GM13977 (cell line): Measurements from ENCODE around the gene EML6.

Experiments used
- DNase-seq: peaks from one replicate; pipeline ENCODE4 v3.0.0; 2012; ENCODE audit warnings: low spot score
- in situ Hi-C: fragments of 300-500 bp; cut with MboI; formaldehyde crosslinking; loops from one replicate; pipeline ENCODE4 v1.12.0; 2022; ENCODE audit warnings: low sequenced_read_pairs, low pct_unique_long_range_greater_than_20kb, mixed read lengths, inconsistent platforms; ENCODE audit not compliant: unreplicated experiment
- TF ChIP-seq, protein P1 (sequence below): IDR thresholded peaks from 2 replicates; pipeline ENCODE4 v1.5.1; 2012; ENCODE audit warnings: mild to moderate bottlenecking, control low read depth; ENCODE audit not compliant: insufficient read depth; ENCODE audit errors: extremely low read depth, missing control alignments

Gene EML6

GRCh38 chr2:55017428-55017827 is 294.0 kb downstream of the EML6 start:
- DNase-seq = no peak
- TF ChIP-seq, protein P1, sequence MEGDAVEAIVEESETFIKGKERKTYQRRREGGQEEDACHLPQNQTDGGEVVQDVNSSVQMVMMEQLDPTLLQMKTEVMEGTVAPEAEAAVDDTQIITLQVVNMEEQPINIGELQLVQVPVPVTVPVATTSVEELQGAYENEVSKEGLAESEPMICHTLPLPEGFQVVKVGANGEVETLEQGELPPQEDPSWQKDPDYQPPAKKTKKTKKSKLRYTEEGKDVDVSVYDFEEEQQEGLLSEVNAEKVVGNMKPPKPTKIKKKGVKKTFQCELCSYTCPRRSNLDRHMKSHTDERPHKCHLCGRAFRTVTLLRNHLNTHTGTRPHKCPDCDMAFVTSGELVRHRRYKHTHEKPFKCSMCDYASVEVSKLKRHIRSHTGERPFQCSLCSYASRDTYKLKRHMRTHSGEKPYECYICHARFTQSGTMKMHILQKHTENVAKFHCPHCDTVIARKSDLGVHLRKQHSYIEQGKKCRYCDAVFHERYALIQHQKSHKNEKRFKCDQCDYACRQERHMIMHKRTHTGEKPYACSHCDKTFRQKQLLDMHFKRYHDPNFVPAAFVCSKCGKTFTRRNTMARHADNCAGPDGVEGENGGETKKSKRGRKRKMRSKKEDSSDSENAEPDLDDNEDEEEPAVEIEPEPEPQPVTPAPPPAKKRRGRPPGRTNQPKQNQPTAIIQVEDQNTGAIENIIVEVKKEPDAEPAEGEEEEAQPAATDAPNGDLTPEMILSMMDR = no peak
- in situ Hi-C loops = no loop called here

GRCh38 chr2:55017880-55018279 is 294.4 kb downstream of the EML6 start:
- TF ChIP-seq, protein P1 = no peak
- in situ Hi-C loops = no loop called here
- no peak for DNase-seq

DNA sequence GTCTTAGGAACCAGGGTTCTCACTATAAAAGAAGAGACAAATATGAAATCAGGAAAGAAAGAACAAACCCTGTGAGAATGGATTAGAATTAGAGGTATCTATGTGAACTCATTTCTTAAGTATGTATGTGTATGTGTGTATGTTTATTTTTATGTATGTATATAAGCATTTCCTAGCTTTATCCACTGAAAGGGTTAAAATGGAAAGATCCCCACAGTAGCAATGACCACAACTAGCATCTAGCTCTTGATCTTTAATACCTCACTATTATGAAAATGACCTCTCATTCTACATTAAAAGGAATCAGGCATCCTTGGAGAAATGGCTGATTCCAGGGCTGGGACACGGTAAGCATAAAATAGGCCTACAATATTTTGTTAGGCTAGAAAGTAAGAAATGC is 295.2 kb downstream of the EML6 start:
- in situ Hi-C loops = no loop called here
- no peak for DNase-seq
- TF ChIP-seq, protein P1 = no peak

- no peak for DNase-seq
- in situ Hi-C loops = no loop called here
- TF ChIP-seq, protein P1 = no peak
These were observed 296.2 kb downstream of the EML6 start for GRCh38 chr2:55019526-55020258.
